HG03103 (cell line): ENCODE results near the gene KLRF1.
"Not testable (repeated sequence)": the region's sequence is repeated elsewhere in the genome, so short reads cannot be mapped to it uniquely, and the experiment has no call there.

ENCODE experiments used
- ATAC-seq: cut with Tn5 transposase; IDR thresholded peaks from one replicate; pipeline ENCODE4 v1.9.1; 2021; ENCODE audit warnings: low read depth; ENCODE audit not compliant: unreplicated experiment

KLRF1 gene

GRCh38 chr12:9868311-9868801 is 41.1 kb downstream of the KLRF1 start:
- no peak for ATAC-seq

- ATAC-seq = no peak
These were observed 41.6 kb downstream of the KLRF1 start for GRCh38 chr12:9868951-9869306.

DNA sequence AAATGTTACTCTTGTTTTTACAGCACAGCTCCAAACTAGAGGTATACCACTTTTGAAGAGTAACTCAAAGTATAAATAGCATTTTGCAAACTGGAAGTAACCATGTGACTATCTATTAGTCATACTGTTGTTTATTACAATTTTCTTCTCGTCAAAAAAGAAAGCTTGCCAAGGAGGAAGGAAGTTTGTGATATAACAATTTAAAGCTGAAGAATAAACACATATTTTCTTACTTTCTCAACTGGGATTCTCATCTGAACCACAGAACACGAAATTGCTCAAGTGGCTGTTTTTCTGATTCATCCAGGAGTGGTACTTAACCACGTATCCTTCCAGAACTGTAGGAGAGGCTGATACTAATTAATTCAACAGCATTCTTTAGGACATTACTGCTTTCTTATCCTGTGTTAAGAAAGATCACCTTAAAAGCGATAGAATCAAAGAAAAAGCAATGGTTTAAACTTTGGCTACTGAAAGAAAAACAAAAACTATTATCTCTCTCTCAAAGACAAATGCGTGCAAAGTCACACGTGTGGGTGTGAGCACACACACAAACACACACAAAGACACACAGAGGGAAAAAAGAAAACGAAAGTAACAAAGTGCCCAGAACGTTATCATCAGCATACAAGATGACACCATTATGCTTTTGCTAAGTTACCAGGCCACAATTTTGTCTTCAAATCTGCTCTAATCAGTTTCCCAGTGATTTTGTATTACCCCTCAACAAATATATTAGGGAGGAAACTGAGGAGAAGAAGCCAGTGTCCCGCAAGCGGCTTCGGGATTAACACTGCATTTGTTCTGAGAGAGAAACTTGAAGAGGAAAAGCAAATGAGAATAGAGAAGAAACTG is 42.3 kb downstream of the KLRF1 start, which contains the start of gene CLEC2B:
CLEC2B (minus strand) TSS at position 48 of the 855 bp plus-strand sequence.
- peak; percentile 43 for ATAC-seq

GRCh38 chr12:9870286-9870866 is 43.1 kb downstream of the KLRF1 start:
- no peak for ATAC-seq

- no peak for ATAC-seq
These were observed 44.9 kb downstream of the KLRF1 start for GRCh38 chr12:9872162-9872561.

- ATAC-seq = no peak
These were observed 45.5 kb downstream of the KLRF1 start for GRCh38 chr12:9872742-9873141.

DNA sequence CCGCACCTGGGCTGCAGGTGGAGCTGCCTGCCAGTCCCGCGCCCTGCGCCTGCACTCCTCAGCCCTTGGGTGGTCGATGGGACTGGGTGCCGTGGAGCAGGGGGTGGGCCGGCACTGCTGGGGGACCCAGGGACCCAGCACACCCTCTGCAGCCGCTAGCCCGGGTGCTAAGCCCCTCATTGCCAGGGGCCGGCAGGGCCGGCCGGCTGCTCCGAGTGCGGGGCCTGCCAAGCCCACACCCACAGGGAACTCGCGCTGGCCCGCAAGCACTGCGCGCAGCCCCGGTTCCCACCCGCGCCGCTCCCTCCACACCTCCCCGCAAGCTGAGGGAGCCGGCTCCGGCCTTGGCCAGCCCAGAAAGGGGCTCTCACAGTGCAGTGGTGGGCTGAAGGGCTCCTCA is 48.8 kb downstream of the KLRF1 start:
- not testable (repeated sequence) for ATAC-seq

DNA sequence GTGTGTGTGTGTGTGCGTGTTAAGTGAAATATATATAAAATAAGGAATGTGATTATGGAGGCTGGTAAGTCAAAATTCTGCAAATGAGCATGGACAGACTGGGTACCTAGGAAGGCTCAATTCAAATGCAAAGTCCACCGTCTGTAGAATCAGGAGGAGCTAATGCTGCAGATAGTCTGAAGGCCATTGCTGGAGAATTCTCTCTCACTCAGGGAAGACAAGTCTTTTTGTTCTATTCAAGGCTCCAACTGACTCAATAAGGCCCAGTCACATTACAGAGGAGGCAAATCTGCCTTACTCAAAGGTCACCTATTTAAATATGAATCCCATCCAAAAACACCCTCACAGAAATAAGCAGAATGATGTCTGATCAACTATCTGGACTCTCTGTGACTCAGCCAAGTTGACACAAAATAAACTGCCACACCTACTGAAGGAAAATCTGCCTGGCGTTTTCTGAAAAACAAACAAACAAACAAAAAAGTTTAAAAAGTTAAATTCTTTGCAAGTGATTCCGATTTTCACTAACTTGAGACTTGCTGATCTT is 53.3 kb downstream of the KLRF1 start:
- no peak for ATAC-seq

DNA sequence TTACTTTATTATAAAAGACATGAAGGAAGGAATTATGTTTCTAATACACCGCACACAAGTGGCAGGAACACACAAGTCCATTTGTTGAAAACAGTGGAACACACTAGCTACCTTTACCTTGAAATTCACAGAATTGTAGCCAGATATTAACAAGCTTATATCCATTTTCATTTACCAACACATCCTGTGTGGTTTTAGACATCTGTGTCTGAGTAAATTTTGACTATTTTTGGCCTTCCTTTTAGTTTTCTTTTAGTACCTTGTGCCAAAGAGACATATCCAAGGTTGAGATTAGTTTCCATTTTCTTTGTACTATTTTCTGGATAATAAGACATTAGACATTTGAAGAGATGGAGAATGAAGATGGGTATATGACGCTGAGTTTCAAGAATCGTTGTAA is 54.0 kb downstream of the KLRF1 start, which contains the start of gene KLRF2:
KLRF2 (plus strand) TSS at position 244 of the 400 bp plus-strand sequence; CDS start at position 351, 107 bp downstream.
- ATAC-seq = no peak

GRCh38 chr12:9881988-9882387 is 54.7 kb downstream of the KLRF1 start:
- ATAC-seq = no peak

- no peak for ATAC-seq
These were observed 55.9 kb downstream of the KLRF1 start for GRCh38 chr12:9883175-9883574.

DNA sequence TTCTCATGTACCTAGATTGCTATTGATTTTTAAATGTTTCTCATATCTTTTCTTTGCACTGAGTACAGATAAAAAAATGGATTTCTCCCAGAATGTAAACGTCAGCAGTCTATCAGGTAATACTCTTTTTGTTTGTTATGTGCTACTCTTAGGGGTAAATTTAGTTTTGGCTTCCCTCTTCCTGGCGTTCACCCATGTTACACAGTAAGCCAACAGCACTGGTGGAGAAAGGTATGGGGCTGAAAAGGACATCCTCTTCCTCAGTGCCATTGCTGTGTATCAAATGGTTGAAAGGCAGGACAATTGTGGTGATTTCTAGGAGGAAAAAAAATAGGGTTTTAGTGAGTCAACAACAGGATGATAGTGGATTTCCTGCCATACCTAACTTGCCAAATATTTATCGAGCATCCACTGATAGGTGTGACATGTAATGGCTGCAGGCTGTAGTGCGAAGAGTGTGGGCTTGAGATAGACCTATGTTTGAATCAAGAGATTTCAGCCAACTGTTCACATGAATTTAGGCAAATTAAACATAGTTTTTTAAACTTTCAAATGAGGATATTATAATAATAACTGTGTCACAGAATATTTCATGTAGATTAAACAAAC is 61.5 kb downstream of the KLRF1 start:
- ATAC-seq = no peak
